Measurements from ENCODE around the gene PKIB. TPM values are rescaled to one million over a fixed set of nuclear protein-coding genes. Genes with fewer than 3 reads are reported as not detected.
"Not testable (repeated sequence)": the region's sequence is repeated elsewhere in the genome, so short reads cannot be mapped to it uniquely, and the experiment has no call there.

Gene PKIB
- total and polyA plus RNA-seq, 2 donors from 2014 or later: 5.1 to 5.3 TPM

DNA sequence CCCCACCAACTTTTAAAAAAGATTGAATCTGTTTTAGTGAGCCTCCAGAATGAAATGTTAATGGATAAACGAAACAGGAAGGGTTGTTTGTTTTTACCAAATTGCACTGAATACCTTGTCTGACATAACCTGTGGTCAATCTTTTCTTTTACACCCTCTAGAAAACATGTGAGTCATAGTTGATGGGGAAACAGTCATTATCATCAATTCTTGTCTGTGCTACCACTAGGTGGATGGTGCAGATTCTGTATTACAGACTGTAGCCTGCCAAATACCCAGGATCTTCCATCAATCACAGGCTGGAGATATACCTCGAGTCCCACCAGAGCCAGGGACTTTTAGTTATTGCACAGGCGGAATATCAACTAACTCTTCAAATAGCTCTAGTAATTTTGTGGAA is 29.5 kb upstream of the PKIB start:
- FAIRE-seq (no peak), DNase-seq (no peak)
- Histone ChIP-seq H3K4me1 (ENCODE audit: control insufficient read depth in 2 of 3, insufficient read depth in 2 of 3, low read depth in 1 of 3, low read length in 3 of 3) (no peaks in the 10 kb centered on the region), H3K27me3 (ENCODE audit: control insufficient read depth, insufficient read depth, low read length) (no peaks in the 10 kb centered on the region), H3K4me3 (ENCODE audit: low read length in 3 of 3) (no peak overlapping the region), H3K9me3 (ENCODE audit: control insufficient read depth in 2 of 3, insufficient read depth in 1 of 3, low read length in 3 of 3) (no peaks in the 10 kb centered on the region), H3K27ac (ENCODE audit: low read depth in 2 of 2, low read length in 2 of 2) (no peak overlapping the region), H3K9ac (ENCODE audit: low read length in 3 of 3) (no peak overlapping the region), H3K36me3 (ENCODE audit: control insufficient read depth in 2 of 3, insufficient read depth in 3 of 3, low read length in 3 of 3) (no peaks in the 10 kb centered on the region)
- no peak for TF ChIP-seq CTCF (IDR thresholded peaks at IDR 0.05; ENCODE audit: borderline replicate concordance, extremely low read depth, insufficient read depth)
- intact Hi-C loops (cut with DNase I): no loop called here

- no peak overlapping the region for H3K27ac ChIP-seq (ENCODE audit: low read depth in 2 of 2, low read length in 2 of 2)
- H3K9ac ChIP-seq (ENCODE audit: low read length in 3 of 3): no peak overlapping the region
- H3K4me1 ChIP-seq (ENCODE audit: control insufficient read depth in 2 of 3, insufficient read depth in 2 of 3, low read depth in 1 of 3, low read length in 3 of 3): no peaks in the 10 kb centered on the region
- H3K9me3 ChIP-seq (ENCODE audit: control insufficient read depth in 2 of 3, insufficient read depth in 1 of 3, low read length in 3 of 3): no peaks in the 10 kb centered on the region
- DNase-seq (no peak), FAIRE-seq (no peak)
- H3K36me3 ChIP-seq (ENCODE audit: control insufficient read depth in 2 of 3, insufficient read depth in 3 of 3, low read length in 3 of 3): no peaks in the 10 kb centered on the region
- H3K27me3 ChIP-seq (ENCODE audit: control insufficient read depth, insufficient read depth, low read length): no peaks in the 10 kb centered on the region
- intact Hi-C loops (cut with DNase I): no loop called here
- no peak for TF ChIP-seq CTCF (IDR thresholded peaks at IDR 0.05; ENCODE audit: borderline replicate concordance, extremely low read depth, insufficient read depth)
- no peak overlapping the region for H3K4me3 ChIP-seq (ENCODE audit: low read length in 3 of 3)
Measured at GRCh38 chr6:122589115-122589514, 21.1 kb upstream of the PKIB start.

GRCh38 chr6:122598295-122598694 is 11.9 kb upstream of the PKIB start:
- H3K27me3 ChIP-seq (ENCODE audit: control insufficient read depth, insufficient read depth, low read length); DNase-seq; H3K36me3 ChIP-seq (ENCODE audit: control insufficient read depth in 2 of 3, insufficient read depth in 3 of 3, low read length in 3 of 3); H3K9ac ChIP-seq (ENCODE audit: low read length in 3 of 3); H3K4me3 ChIP-seq (ENCODE audit: low read length in 3 of 3); FAIRE-seq; H3K27ac ChIP-seq (ENCODE audit: low read depth in 2 of 2, low read length in 2 of 2); H3K4me1 ChIP-seq (ENCODE audit: control insufficient read depth in 2 of 3, insufficient read depth in 2 of 3, low read depth in 1 of 3, low read length in 3 of 3); intact Hi-C loops (cut with DNase I): not testable (repeated sequence)
- peaks cover 0 to 12% (median 0%) of the 10 kb centered on the region in 3 donors for H3K9me3 ChIP-seq (ENCODE audit: control insufficient read depth in 2 of 3, insufficient read depth in 1 of 3, low read length in 3 of 3)

GRCh38 chr6:122604676-122605075 is 5.5 kb upstream of the PKIB start:
- TF ChIP-seq CTCF (IDR thresholded peaks at IDR 0.05; ENCODE audit: borderline replicate concordance, extremely low read depth, insufficient read depth): no peak
- intact Hi-C loops (cut with DNase I): no loop called here

More at GRCh38 chr6:122604676-122605075, 5.5 kb upstream of the PKIB start:
- DNase-seq (no peak), FAIRE-seq (no peak)
- Histone ChIP-seq H3K27me3 (ENCODE audit: control insufficient read depth, insufficient read depth, low read length) (no peaks in the 10 kb centered on the region), H3K4me3 (ENCODE audit: low read length in 3 of 3) (no peak overlapping the region), H3K4me1 (ENCODE audit: control insufficient read depth in 2 of 3, insufficient read depth in 2 of 3, low read depth in 1 of 3, low read length in 3 of 3) (peaks cover 0 to 1% (median 0%) of the 10 kb centered on the region in 3 donors), H3K27ac (ENCODE audit: low read depth in 2 of 2, low read length in 2 of 2) (no peak overlapping the region), H3K9me3 (ENCODE audit: control insufficient read depth in 2 of 3, insufficient read depth in 1 of 3, low read length in 3 of 3) (no peaks in the 10 kb centered on the region), H3K9ac (ENCODE audit: low read length in 3 of 3) (no peak overlapping the region), H3K36me3 (ENCODE audit: control insufficient read depth in 2 of 3, insufficient read depth in 3 of 3, low read length in 3 of 3) (no peaks in the 10 kb centered on the region)
